HepG2 (cell line): Measurements from ENCODE around the gene POLRMT. TPM values are rescaled to one million over a fixed set of nuclear protein-coding genes. Genes with fewer than 3 reads are reported as not detected.

ENCODE experiments used
- ATAC-seq: fragments of 200-7000 bp; cut with Tn5 transposase; 3 replicates; pipeline ENCODE4 v1.9.1; 2020; ENCODE audit warnings: mild to moderate bottlenecking, moderate library complexity
- BruUV-seq: library from RNA; stranded (reverse); fragments of 400-500 nt; replicated peaks from 2 replicates; lab custom pipeline; 2021; lab: Mats Ljungman, UMichigan
- CTCF ChIA-PET: fragments of 300-600 bp; formaldehyde crosslinking; extraction: SDS; loops from one replicate; lab custom pipeline; 2021; ENCODE audit warnings: low total read pairs, inconsistent platforms, low intra/inter-chr PET ratio; lab: Yijun Ruan, JAX
- POLR2A ChIA-PET: fragments of 350-600 bp; sonication (Branson Sonifier 250); formaldehyde crosslinking; loops from one replicate; lab custom pipeline; 2020; ENCODE audit warnings: antibody characterized with exemption, inconsistent platforms; lab: Yijun Ruan, JAX
- DNase-seq: peaks from one replicate; pipeline ENCODE4 v3.0.0-alpha.2; 2015; ENCODE audit warnings: low spot score
- FAIRE-seq: peaks from 3 replicates; lab custom pipeline; 2011; peaks lifted over from hg19 to GRCh38; lab: Jason Lieb, UNC
- H2AFZ ChIP-seq: one replicate; pipeline ENCODE4 v1.6.1; 2011; ENCODE audit warnings: low read length, inconsistent platforms
- H3K27ac ChIP-seq: fragments of 300-600 bp; 3 replicates; pipeline ENCODE4 v1.8.0; 2011; ENCODE audit warnings: mixed run types, mild to moderate bottlenecking, mixed read lengths, low read length, inconsistent platforms; ENCODE audit not compliant: insufficient read depth; ENCODE audit errors: extremely low read length
- H3K27me3 ChIP-seq, 2 experiments: fragments of 200-600 bp in 1 of 2; 2 replicates in 1 of 2; 3 replicates in 1 of 2; pipeline versions ENCODE4 v1.6.0 to v1.8.0; 2011; ENCODE audit warnings: low read length in 2 of 2, mild to moderate bottlenecking in 2 of 2, moderate library complexity in 2 of 2, inconsistent platforms in 1 of 2; ENCODE audit not compliant: insufficient read depth in 2 of 2, control insufficient read depth in 1 of 2
- H3K36me3 ChIP-seq, 2 experiments: fragments of 200-600 bp in 1 of 2; replicated peaks in 1 of 2; 2 replicates in 1 of 2; 3 replicates in 1 of 2; pipeline versions ENCODE4 v1.5.1 to v1.8.0; 2011; ENCODE audit warnings: low read length in 2 of 2, inconsistent platforms in 1 of 2; ENCODE audit not compliant: insufficient read depth in 2 of 2, control insufficient read depth in 1 of 2
- H3K4me1 ChIP-seq: 2 replicates; pipeline ENCODE4 v1.5.1; 2012; ENCODE audit warnings: low read length, inconsistent platforms; ENCODE audit not compliant: insufficient read depth
- H3K4me2 ChIP-seq: 2 replicates; pipeline ENCODE4 v1.6.0; 2011; ENCODE audit warnings: low read depth, low read length, inconsistent platforms
- H3K4me3 ChIP-seq, 3 experiments: fragments of 200-600 bp in 1 of 3; sonication (generic), shearing (Covaris generic) in 1 of 3; replicated peaks in 1 of 3; 2 replicates each; pipeline ENCODE4 v1.5.1; 2011 to 2016; ENCODE audit warnings: low read length in 3 of 3, inconsistent platforms in 2 of 3, low read depth in 2 of 3, mild to moderate bottlenecking in 2 of 3, control low read depth in 1 of 3, mixed read lengths in 1 of 3; ENCODE audit not compliant: insufficient read depth in 1 of 3
- H3K79me2 ChIP-seq: one replicate; pipeline ENCODE4 v1.6.1; 2011; ENCODE audit warnings: low read length, inconsistent platforms; ENCODE audit not compliant: insufficient read depth
- H3K9ac ChIP-seq: 2 replicates; pipeline ENCODE4 v1.6.0; 2011; ENCODE audit warnings: mild to moderate bottlenecking, low read depth, low read length, inconsistent platforms; ENCODE audit not compliant: insufficient read depth
- H3K9me3 ChIP-seq: 2 replicates; pipeline ENCODE4 v1.5.1; 2012; ENCODE audit warnings: mild to moderate bottlenecking, low read length
- H4K20me1 ChIP-seq: 2 replicates; pipeline ENCODE4 v1.6.0; 2011; ENCODE audit warnings: inconsistent platforms, mild to moderate bottlenecking, low read length, moderate library complexity; ENCODE audit not compliant: insufficient read depth
- AGO2 ChIP-seq: fragments of 200-400 bp; formaldehyde crosslinking; optimal IDR thresholded peaks from 2 replicates; pipeline ENCODE3; 2017; ENCODE audit warnings: mild to moderate bottlenecking, low read depth, low read length, moderate library complexity
- FLYWCH1 ChIP-seq: sonication (generic); formaldehyde crosslinking; IDR thresholded peaks from 2 replicates; pipeline ENCODE4 v1.8.1; 2023; ENCODE audit warnings: mild to moderate bottlenecking, missing genetic modification reagents
- FOXK1 ChIP-seq: sonication (generic); formaldehyde crosslinking; IDR thresholded peaks from 2 replicates; pipeline ENCODE4 v1.4.0; 2020; ENCODE audit warnings: low read depth, missing genetic modification reagents, borderline replicate concordance
- HNRNPL ChIP-seq: fragments of 200-400 bp; formaldehyde crosslinking; IDR thresholded peaks from 2 replicates; pipeline ENCODE4 v1.6.1; 2017; ENCODE audit warnings: mild to moderate bottlenecking, low read depth, low read length
- KLF6 ChIP-seq: IDR thresholded peaks from 2 replicates; pipeline ENCODE4 v1.8.0; 2016; ENCODE audit warnings: missing biosample characterization, missing genetic modification reagents
- NFE2L1 ChIP-seq: sonication (generic); formaldehyde crosslinking; IDR thresholded peaks from 2 replicates; pipeline ENCODE4 v1.4.0; 2020; ENCODE audit warnings: missing genetic modification reagents, mild to moderate bottlenecking, borderline replicate concordance
- ZZZ3 ChIP-seq: sonication (generic); formaldehyde crosslinking; IDR thresholded peaks from 2 replicates; pipeline ENCODE4 v1.4.0; 2020; ENCODE audit warnings: missing genetic modification reagents, mild to moderate bottlenecking, borderline replicate concordance
- WGBS: methylation state at CpG from one replicate; pipeline ENCODE4 v1.1.6; 2017; ENCODE audit warnings: low lambda C conversion rate; 5-methylcytosine and 5-hydroxymethylcytosine counted together
- in situ Hi-C: cut with HindIII; loops from 2 replicates; pipeline ENCODE4 v1.10.0; 2017; ENCODE audit warnings: low pct_unique_long_range_greater_than_20kb; ENCODE audit not compliant: extremely low pct_ligation_motif_present
- intact Hi-C: fragments of 100-400 bp; cut with micrococcal nuclease; formaldehyde crosslinking; loops from one replicate; pipeline ENCODE4 v1.10.0; 2022; ENCODE audit not compliant: unreplicated experiment
- polyA plus RNA-seq, 8 experiments: library from polyadenylated mRNA; depleted of rRNA in 3 of 8; stranded (reverse) in 7 of 8; unstranded in 1 of 8; fragments of >200 nt; fragmentation: Illumina TruSeq in 4 of 8; extraction: Trizol in 4 of 8; gene quantifications; 2 replicates each; pipeline versions ENCODE4 v1.2.1 to v1.2.3, GENCODE V29; 2011 to 2016; ENCODE audit warnings: low read depth in 4 of 8, missing spikeins in 1 of 8, mixed read lengths in 1 of 8; ENCODE audit not compliant: insufficient read depth in 1 of 8
- total RNA-seq, 5 experiments: library from RNA; depleted of rRNA; stranded (reverse); fragments of >200 nt; fragmentation: Illumina TruSeq; extraction: Trizol; gene quantifications; 2 replicates each; pipeline ENCODE4 v1.2.3, GENCODE V29; 2016; ENCODE audit warnings: low read depth in 1 of 5

Gene POLRMT
- total and polyA plus RNA-seq, 2 of the 13 experiments (the other 11 are each of a cell fraction or from before 2014, with no cell fraction given), result 78.0 to 101 TPM

DNA sequence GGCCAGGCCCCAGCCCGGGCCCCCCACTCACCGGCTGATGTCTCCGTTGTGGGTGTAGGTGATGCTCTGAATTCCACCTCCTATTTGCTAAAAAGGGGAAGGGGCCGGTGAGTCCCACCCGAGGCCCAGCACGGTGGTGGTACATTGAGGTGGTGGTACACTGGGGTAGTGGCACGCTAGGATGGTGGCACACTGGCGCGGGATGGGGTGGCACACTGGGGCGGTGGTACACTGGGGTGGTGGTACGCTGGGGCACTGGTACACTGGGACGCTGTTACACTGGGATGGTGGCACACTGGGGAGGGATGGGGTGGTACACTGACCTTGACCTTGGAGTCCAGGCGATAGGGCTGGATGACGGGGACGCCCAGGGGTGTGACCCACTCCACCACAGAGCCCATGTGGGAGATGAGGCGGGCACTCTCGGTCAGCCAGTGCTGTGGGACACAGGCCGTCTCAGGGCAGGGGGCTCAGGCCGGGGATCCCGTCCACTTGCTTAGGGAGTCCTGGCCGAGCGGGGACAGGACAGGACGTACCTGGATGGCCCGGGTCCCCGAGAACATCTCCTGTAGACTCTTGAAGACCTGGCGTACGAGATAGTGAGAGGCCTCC is 14.6 kb downstream of the POLRMT start:
- whole genome bisulfite sequencing, result 100% methylated on average over 13 of the region's 27 CpGs

DNA sequence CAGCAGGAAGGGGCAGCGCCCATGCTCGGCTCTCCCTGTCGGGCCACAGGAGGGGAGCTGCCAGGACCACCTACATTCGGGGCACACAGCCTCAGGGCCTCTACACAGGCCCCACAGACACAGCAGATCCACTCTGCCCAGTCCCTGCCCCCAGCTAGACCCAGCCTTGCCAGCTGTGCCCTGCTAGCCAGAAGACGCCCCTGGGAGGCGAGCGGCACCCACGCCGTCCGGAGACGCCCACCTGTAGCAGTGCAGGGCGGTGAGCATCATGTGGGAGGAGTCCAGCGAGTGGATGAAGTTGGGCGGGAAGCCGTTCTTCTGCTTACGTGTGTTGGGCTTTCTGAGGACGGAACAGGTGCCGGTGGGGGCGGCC is 15.1 kb downstream of the POLRMT start:
- H3K36me3 ChIP-seq, result peaks cover 9 to 25% of the 10 kb centered on the region in 2 experiments; a peak in 4 of 5 replicates
- intact Hi-C loops, result no loop called here

More for the DNA sequence above, 14.6 kb downstream of the POLRMT start:
- H3K4me3 ChIP-seq, result no peak overlapping the region
- peaks cover 9 to 30% of the 10 kb centered on the region in 2 experiments; a peak in 4 of 5 replicates for H3K36me3 ChIP-seq
- no peaks in the 10 kb centered on the region for H3K79me2 ChIP-seq
- no peak overlapping the region for H3K27ac ChIP-seq
- H3K9ac ChIP-seq, result no peak overlapping the region
- no peak for ATAC-seq
- TF ChIP-seq AGO2, result peak; percentile 18
- no peak for TF ChIP-seq FOXK1 (CRISPR knock-in tag)
- POLR2A ChIA-PET, result no interaction called here
- H4K20me1 ChIP-seq, result no peaks in the 10 kb centered on the region
- H3K27me3 ChIP-seq, result no peaks in the 10 kb centered on the region
- BruUV-seq, result no TSS peak
- intact Hi-C loops (no loop called here), in situ Hi-C loops (no loop called here)
- no peaks in the 10 kb centered on the region for H3K9me3 ChIP-seq
- no peak for FAIRE-seq
- H3K4me2 ChIP-seq, result no peak overlapping the region
- no peaks in the 10 kb centered on the region for H3K4me1 ChIP-seq
- no peak overlapping the region for H2AFZ ChIP-seq
- CTCF ChIA-PET, result no interaction called here
- DNase-seq, result no peak

More for the DNA sequence above, 15.1 kb downstream of the POLRMT start:
- BruUV-seq, result TSS peak; percentile 53
- ATAC-seq (no peak), FAIRE-seq (no peak), DNase-seq (no peak)
- no peaks in the 10 kb centered on the region for H3K27me3 ChIP-seq
- TF ChIP-seq NFE2L1 (CRISPR knock-in tag) (no peak), KLF6 (CRISPR knock-in tag) (no peak), FLYWCH1 (CRISPR knock-in tag) (no peak), HNRNPL (0 out of 2 replicates have a peak, but pooled peaks have one; percentile 19), ZZZ3 (no peak)
- H4K20me1 ChIP-seq, result no peaks in the 10 kb centered on the region
- no peak overlapping the region for H3K4me2 ChIP-seq
- no peak overlapping the region for H3K27ac ChIP-seq
- no peak overlapping the region for H3K9ac ChIP-seq
- ChIA-PET CTCF (no interaction called here), POLR2A (no interaction called here)
- WGBS, result 97% methylated on average over 12 of the region's 19 CpGs
- H3K9me3 ChIP-seq, result no peaks in the 10 kb centered on the region
- no peak overlapping the region for H3K4me3 ChIP-seq
- H2AFZ ChIP-seq, result no peak overlapping the region
- in situ Hi-C loops, result no loop called here
- no peaks in the 10 kb centered on the region for H3K4me1 ChIP-seq
- H3K79me2 ChIP-seq, result no peaks in the 10 kb centered on the region
